AG04450 (cell line): ENCODE data around the gene ABI3. TPM values are rescaled to one million over a fixed set of nuclear protein-coding genes. Genes with fewer than 3 reads are reported as not detected.

Experiments used
- CTCF ChIA-PET: fragments of 300-600, 350-600 bp; formaldehyde crosslinking; extraction: SDS; loops from one replicate; lab custom pipeline; 2022; ENCODE audit warnings: antibody characterized with exemption, inconsistent platforms; lab: Charles Lee
- POLR2A ChIA-PET: fragments of 350-600 bp; formaldehyde crosslinking; extraction: SDS; loops from one replicate; lab custom pipeline; 2021; ENCODE audit warnings: antibody characterized with exemption, inconsistent platforms; lab: Yijun Ruan, JAX
- DNase-seq: peaks from one replicate; pipeline ENCODE4 v3.0.0-alpha.2; 2011; ENCODE audit warnings: low read depth, low spot score
- H3K27ac ChIP-seq: one replicate; pipeline ENCODE4 v1.5.1; 2012; ENCODE audit warnings: low read depth, low read length, control low read depth
- H3K27me3 ChIP-seq: one replicate; pipeline ENCODE4 v1.6.0; 2012; ENCODE audit warnings: low read length; ENCODE audit not compliant: control insufficient read depth, insufficient read depth
- H3K4me3 ChIP-seq: 2 replicates; pipeline ENCODE4 v1.5.1; 2011; ENCODE audit warnings: mild to moderate bottlenecking, low read depth, low read length, control low read depth
- H3K9me3 ChIP-seq: 2 replicates; pipeline ENCODE4 v1.5.1; 2012; ENCODE audit warnings: low read length; ENCODE audit not compliant: control insufficient read depth, insufficient read depth
- polyA plus RNA-seq: library from polyadenylated mRNA; depleted of rRNA; stranded (reverse); fragments of >200 nt; gene quantifications from 2 replicates; pipeline ENCODE4 v1.2.3, GENCODE V29; 2011
- TF ChIP-seq, protein P1 (sequence below): IDR thresholded peaks from 2 replicates; pipeline ENCODE4 v1.5.1; 2011; ENCODE audit warnings: low read depth, low read length, control low read depth, inconsistent platforms

ABI3 gene
- polyA plus RNA-seq, 1 experiment: 0.21 TPM

DNA sequence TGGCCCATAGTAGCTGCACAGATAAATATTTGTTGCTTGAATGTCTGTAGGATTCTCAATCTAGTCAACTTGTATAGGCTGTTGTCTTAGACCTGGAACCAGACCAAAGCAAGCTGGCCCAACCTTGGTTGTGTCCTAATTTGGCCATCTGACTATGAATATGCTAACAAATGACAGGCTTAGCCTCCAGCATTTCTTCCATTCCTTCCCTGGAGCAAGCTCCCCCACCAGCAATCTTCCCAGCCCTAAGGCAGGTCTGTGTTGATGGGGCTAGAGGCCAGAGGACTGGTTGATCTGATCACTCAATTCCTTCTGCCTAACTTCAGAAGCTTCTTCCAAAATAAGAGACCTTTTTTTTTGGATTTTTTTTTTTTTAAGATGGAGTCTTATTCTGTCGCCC is 29.5 kb downstream of the ABI3 start:
- ChIA-PET CTCF (interaction anchor here (1.7 to 2.5 kb wide), 3 partner anchors 10 to 51 kb away, joined by 5 to 10 read pairs (median 6); no protein-coding TSS in a partner anchor), POLR2A (no interaction called here)
- no peaks in the 10 kb centered on the region for H3K9me3 ChIP-seq
- DNase-seq: no peak
- peaks cover 21% of the 10 kb centered on the region for H3K27me3 ChIP-seq
- TF ChIP-seq, protein P1, sequence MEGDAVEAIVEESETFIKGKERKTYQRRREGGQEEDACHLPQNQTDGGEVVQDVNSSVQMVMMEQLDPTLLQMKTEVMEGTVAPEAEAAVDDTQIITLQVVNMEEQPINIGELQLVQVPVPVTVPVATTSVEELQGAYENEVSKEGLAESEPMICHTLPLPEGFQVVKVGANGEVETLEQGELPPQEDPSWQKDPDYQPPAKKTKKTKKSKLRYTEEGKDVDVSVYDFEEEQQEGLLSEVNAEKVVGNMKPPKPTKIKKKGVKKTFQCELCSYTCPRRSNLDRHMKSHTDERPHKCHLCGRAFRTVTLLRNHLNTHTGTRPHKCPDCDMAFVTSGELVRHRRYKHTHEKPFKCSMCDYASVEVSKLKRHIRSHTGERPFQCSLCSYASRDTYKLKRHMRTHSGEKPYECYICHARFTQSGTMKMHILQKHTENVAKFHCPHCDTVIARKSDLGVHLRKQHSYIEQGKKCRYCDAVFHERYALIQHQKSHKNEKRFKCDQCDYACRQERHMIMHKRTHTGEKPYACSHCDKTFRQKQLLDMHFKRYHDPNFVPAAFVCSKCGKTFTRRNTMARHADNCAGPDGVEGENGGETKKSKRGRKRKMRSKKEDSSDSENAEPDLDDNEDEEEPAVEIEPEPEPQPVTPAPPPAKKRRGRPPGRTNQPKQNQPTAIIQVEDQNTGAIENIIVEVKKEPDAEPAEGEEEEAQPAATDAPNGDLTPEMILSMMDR: no peak
- H3K27ac ChIP-seq: no peak overlapping the region
- H3K4me3 ChIP-seq: no peak overlapping the region

DNA sequence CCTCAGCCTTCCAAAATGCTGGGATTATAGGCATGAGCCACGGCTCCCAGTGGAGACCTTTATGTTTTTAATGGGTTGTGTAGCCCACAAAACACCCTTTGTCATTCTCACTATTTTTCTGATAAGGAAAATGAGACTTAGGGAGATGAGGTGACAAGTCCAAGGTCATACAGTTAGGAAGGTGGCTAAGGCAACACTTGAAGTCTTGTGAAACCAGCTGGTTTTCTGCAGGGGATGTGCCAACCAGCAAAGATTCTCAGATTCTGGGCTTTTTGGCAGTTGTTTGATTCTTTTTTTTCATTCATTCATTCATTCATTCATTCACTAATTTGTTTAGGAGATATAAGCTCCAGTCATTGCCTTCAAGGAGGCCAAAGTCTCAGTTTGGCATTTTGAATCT is 30.1 kb downstream of the ABI3 start:
- DNase-seq: no peak
- no peaks in the 10 kb centered on the region for H3K9me3 ChIP-seq
- no peak overlapping the region for H3K27ac ChIP-seq
- CTCF ChIA-PET: interaction anchor here (0.5 to 2.5 kb wide), 5 partner anchors 11 to 545 kb away, joined by 3 to 10 read pairs (median 6); no protein-coding TSS in a partner anchor
- POLR2A ChIA-PET: no interaction called here
- peaks cover 23% of the 10 kb centered on the region for H3K27me3 ChIP-seq
- TF ChIP-seq, protein P1: no peak
- H3K4me3 ChIP-seq: no peak overlapping the region

DNA sequence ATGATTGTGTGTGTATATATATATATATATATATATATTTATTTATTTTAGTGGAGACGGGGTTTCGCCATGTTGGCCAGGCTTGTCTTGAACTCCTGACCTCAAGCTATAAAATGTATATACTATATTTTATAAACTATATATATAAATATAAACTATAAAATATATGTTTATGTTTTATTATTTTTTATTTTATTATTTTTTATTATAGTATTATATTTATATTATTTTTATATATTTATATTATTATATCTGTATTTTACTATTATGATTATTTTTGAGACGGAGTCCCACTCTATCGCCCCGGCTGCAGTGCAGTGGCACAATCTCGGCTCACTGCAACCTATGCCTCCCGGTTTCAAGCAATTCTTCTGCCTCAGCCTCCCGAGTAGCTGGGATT is 30.5 kb downstream of the ABI3 start:
- H3K27ac ChIP-seq: no peak overlapping the region
- H3K27me3 ChIP-seq: peaks cover 21% of the 10 kb centered on the region
- TF ChIP-seq, protein P1: no peak
- no peaks in the 10 kb centered on the region for H3K9me3 ChIP-seq
- DNase-seq: no peak
- ChIA-PET CTCF (interaction anchor here (0.5 to 2.5 kb wide), 5 partner anchors 11 to 546 kb away, joined by 3 to 10 read pairs (median 6); no protein-coding TSS in a partner anchor), POLR2A (no interaction called here)
- H3K4me3 ChIP-seq: no peak overlapping the region

DNA sequence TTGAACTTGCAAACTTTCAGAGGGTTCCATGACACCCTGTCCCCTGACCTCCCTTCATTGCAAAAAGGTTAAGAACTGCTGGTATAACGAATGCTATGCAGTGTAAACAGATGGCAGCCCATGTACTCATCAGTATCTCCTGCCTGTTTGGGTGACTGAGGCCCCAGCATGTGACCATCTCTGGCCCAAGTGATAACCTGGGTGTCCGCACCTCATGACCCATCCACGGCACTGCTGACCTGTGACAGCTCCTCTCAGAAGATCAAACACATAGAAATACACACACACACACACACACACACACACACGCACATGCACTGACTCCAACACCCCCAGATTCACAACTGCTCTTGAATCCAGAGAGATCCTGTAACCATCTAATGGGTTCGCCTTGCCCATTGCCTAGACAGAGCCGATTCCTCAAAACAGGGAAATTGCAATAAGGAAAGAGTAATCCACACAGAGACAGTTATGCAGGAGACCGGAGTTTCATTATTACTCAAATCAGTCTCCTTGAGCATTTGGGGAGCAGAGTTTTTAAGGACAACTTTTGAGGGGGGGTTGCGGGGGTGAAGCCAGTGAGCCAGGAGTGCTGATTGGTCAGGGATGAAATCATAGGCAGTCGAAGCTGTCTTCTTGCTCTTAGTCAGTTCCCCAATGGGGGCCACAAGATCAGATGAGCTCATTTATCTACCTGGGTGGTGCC is 31.3 kb downstream of the ABI3 start:
- Histone ChIP-seq H3K27ac (no peak overlapping the region), H3K9me3 (no peaks in the 10 kb centered on the region), H3K4me3 (no peak overlapping the region), H3K27me3 (peaks cover 22% of the 10 kb centered on the region)
- ChIA-PET CTCF (interaction anchor here (1.7 to 2.5 kb wide), 2 partner anchors 14 to 49 kb away, joined by 5 to 10 read pairs; no protein-coding TSS in a partner anchor), POLR2A (no interaction called here)
- TF ChIP-seq, protein P1: no peak
- no peak for DNase-seq

DNA sequence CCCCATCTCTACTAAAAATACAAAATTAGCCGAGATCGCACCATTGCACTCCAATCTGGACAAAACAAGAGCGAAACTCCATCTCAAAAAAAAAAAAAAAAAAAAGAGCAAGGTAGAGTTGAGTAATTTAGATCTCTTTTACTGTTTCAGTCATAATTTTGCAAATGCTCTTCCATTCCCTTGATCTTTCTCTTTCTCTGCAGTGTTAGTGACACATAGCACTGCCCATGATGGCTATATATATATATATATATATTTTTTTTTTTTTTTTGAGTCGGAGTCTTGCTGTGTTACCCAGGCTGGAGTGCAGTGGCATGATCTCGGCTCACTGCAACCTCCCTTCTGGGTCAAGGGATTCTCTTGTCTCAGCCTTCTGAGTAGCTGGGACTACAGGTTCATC is 32.3 kb downstream of the ABI3 start:
- peaks cover 19% of the 10 kb centered on the region for H3K27me3 ChIP-seq
- DNase-seq: no peak
- CTCF ChIA-PET: no interaction called here
- TF ChIP-seq, protein P1: no peak
- POLR2A ChIA-PET: interaction anchor here (0.7 kb wide), 1 partner anchor 57 kb away, joined by 3 read pairs; no protein-coding TSS in a partner anchor
- H3K4me3 ChIP-seq: no peak overlapping the region
- H3K27ac ChIP-seq: no peak overlapping the region
- H3K9me3 ChIP-seq: no peaks in the 10 kb centered on the region
